H9 (cell line): Measurements from ENCODE around the gene MPZL1. TPM values are rescaled to one million over a fixed set of nuclear protein-coding genes. Genes with fewer than 3 reads are reported as not detected.

Experiments
- DNase-seq: peaks from one replicate; pipeline ENCODE4 v3.0.0-alpha.2; 2017
- H2AFZ ChIP-seq: one replicate; pipeline ENCODE4 v1.6.1; 2013; ENCODE audit warnings: mild to moderate bottlenecking, low read length, control low read depth, moderate library complexity
- H2AK5ac ChIP-seq: 2 replicates; pipeline ENCODE4 v1.6.1; 2013; ENCODE audit warnings: low read length, control low read depth, mixed read lengths; ENCODE audit not compliant: insufficient read length
- H2BK120ac ChIP-seq: one replicate; pipeline ENCODE4 v1.6.1; 2013; ENCODE audit warnings: low read depth, mild to moderate bottlenecking, low read length, control low read depth, inconsistent platforms; ENCODE audit not compliant: poor library complexity, severe bottlenecking
- H2BK12ac ChIP-seq: 2 replicates; pipeline ENCODE4 v1.6.1; 2013; ENCODE audit warnings: low read length, control low read depth, mixed read lengths, low read depth; ENCODE audit not compliant: insufficient read length
- H2BK15ac ChIP-seq: 2 replicates; pipeline ENCODE4 v1.6.1; 2013; ENCODE audit warnings: low read depth, low read length, control low read depth
- H2BK20ac ChIP-seq: one replicate; pipeline ENCODE4 v1.6.1; 2013; ENCODE audit warnings: low read depth, mild to moderate bottlenecking, low read length, control low read depth, inconsistent platforms; ENCODE audit not compliant: poor library complexity, severe bottlenecking
- H2BK5ac ChIP-seq: 2 replicates; pipeline ENCODE4 v1.6.1; 2013; ENCODE audit warnings: low read length, control low read depth, mixed read lengths; ENCODE audit not compliant: insufficient read length
- H3K14ac ChIP-seq: 2 replicates; pipeline ENCODE4 v1.6.1; 2013; ENCODE audit warnings: low read length, control low read depth; ENCODE audit not compliant: insufficient read depth
- H3K18ac ChIP-seq: 2 replicates; pipeline ENCODE4 v1.6.1; 2013; ENCODE audit warnings: low read depth, mild to moderate bottlenecking, mixed read lengths, low read length, control low read depth; ENCODE audit not compliant: insufficient read length
- H3K23ac ChIP-seq: 2 replicates; pipeline ENCODE4 v1.6.1; 2013; ENCODE audit warnings: low read length, control low read depth, mixed read lengths, low read depth; ENCODE audit not compliant: insufficient read length
- H3K23me2 ChIP-seq: 2 replicates; pipeline ENCODE4 v1.6.1; 2013; ENCODE audit warnings: low read depth, mild to moderate bottlenecking, mixed read lengths, low read length, control low read depth; ENCODE audit not compliant: insufficient read length, poor library complexity, severe bottlenecking
- H3K27ac ChIP-seq: 2 replicates; pipeline ENCODE4 v1.5.1; 2013; ENCODE audit warnings: low read length, control low read depth, mixed read lengths, low read depth; ENCODE audit not compliant: insufficient read length
- H3K27me3 ChIP-seq: 2 replicates; pipeline ENCODE4 v1.6.1; 2013; ENCODE audit warnings: low read length, control low read depth, inconsistent platforms; ENCODE audit not compliant: insufficient read depth
- H3K4ac ChIP-seq: 2 replicates; pipeline ENCODE4 v1.6.1; 2013; ENCODE audit warnings: low read depth, mild to moderate bottlenecking, control low read depth, inconsistent platforms, low read length, moderate library complexity
- H3K4me1 ChIP-seq: 2 replicates; pipeline ENCODE4 v1.6.1; 2013; ENCODE audit warnings: low read length, control low read depth, inconsistent platforms; ENCODE audit not compliant: insufficient read depth
- H3K4me2 ChIP-seq: 2 replicates; pipeline ENCODE4 v1.6.1; 2013; ENCODE audit warnings: low read length, control low read depth, mixed read lengths; ENCODE audit not compliant: insufficient read length, insufficient read depth
- H3K56ac ChIP-seq: 2 replicates; pipeline ENCODE4 v1.6.1; 2013; ENCODE audit warnings: low read depth, mild to moderate bottlenecking, mixed read lengths, low read length, control low read depth; ENCODE audit not compliant: insufficient read length
- H3K79me1 ChIP-seq: 2 replicates; pipeline ENCODE4 v1.6.1; 2013; ENCODE audit warnings: low read depth, mild to moderate bottlenecking, moderate library complexity, low read length, control low read depth, inconsistent platforms; ENCODE audit not compliant: insufficient read depth, poor library complexity, severe bottlenecking
- H3K79me2 ChIP-seq: 2 replicates; pipeline ENCODE4 v1.6.1; 2013; ENCODE audit warnings: low read length, control low read depth, inconsistent platforms; ENCODE audit not compliant: insufficient read depth
- H3K9ac ChIP-seq: 2 replicates; pipeline ENCODE4 v1.6.1; 2013; ENCODE audit warnings: low read length, control low read depth, mixed read lengths; ENCODE audit not compliant: insufficient read length; ENCODE audit errors: extremely low read depth
- H3K9me3 ChIP-seq: one replicate; pipeline ENCODE4 v1.6.1; 2013; ENCODE audit warnings: low read depth, low read length, inconsistent platforms; ENCODE audit not compliant: control insufficient read depth
- H3T11ph ChIP-seq: one replicate; pipeline ENCODE4 v1.6.1; 2013; ENCODE audit warnings: mild to moderate bottlenecking, low read length, control low read depth, inconsistent platforms
- H4K20me1 ChIP-seq: one replicate; pipeline ENCODE4 v1.6.1; 2013; ENCODE audit not compliant: control insufficient read depth, insufficient read length, insufficient read depth
- H4K5ac ChIP-seq: 2 replicates; pipeline ENCODE4 v1.6.1; 2013; ENCODE audit warnings: low read depth, mild to moderate bottlenecking, mixed read lengths, low read length, control low read depth; ENCODE audit not compliant: insufficient read length
- H4K8ac ChIP-seq: replicated peaks from 2 replicates; pipeline ENCODE4 v1.6.1; 2013; ENCODE audit warnings: low read length, control low read depth, mixed read lengths, low read depth; ENCODE audit not compliant: insufficient read length
- H4K91ac ChIP-seq: 2 replicates; pipeline ENCODE4 v1.6.1; 2013; ENCODE audit warnings: low read depth, mild to moderate bottlenecking, moderate library complexity, mixed read lengths, low read length, control low read depth; ENCODE audit not compliant: insufficient read length
- H3K27ac Mint-ChIP-seq, 3 experiments: 2 replicates in 2 of 3; 3 replicates in 1 of 3; pipeline ENCODE4 v1.8.0; 2020 to 2021; ENCODE audit warnings: mixed read lengths in 3 of 3, mild to moderate bottlenecking in 1 of 3, moderate library complexity in 1 of 3
- H3K27me3 Mint-ChIP-seq: 2 replicates; pipeline ENCODE4 v1.8.0; 2021; ENCODE audit warnings: low read depth, mild to moderate bottlenecking, moderate library complexity, mixed read lengths
- H3K36me3 Mint-ChIP-seq, 3 experiments: 2 replicates in 2 of 3; 3 replicates in 1 of 3; pipeline ENCODE4 v1.8.0; 2020 to 2021; ENCODE audit warnings: low read depth in 3 of 3, mixed read lengths in 3 of 3; ENCODE audit not compliant: insufficient read depth in 1 of 3
- H3K4me1 Mint-ChIP-seq, 2 experiments: 2 replicates each; pipeline ENCODE4 v1.8.0; 2020; ENCODE audit warnings: mixed read lengths in 2 of 2
- H3K4me3 Mint-ChIP-seq, 2 experiments: 2 replicates in 1 of 2; 3 replicates in 1 of 2; pipeline ENCODE4 v1.8.0; 2020 to 2021; ENCODE audit warnings: mild to moderate bottlenecking in 2 of 2, mixed read lengths in 2 of 2, moderate library complexity in 1 of 2
- H3K9me3 Mint-ChIP-seq, 2 experiments: 2 replicates in 1 of 2; 3 replicates in 1 of 2; pipeline ENCODE4 v1.8.0; 2020; ENCODE audit warnings: mild to moderate bottlenecking in 2 of 2, mixed read lengths in 2 of 2, moderate library complexity in 1 of 2
- WGBS: extraction: QIAGEN DNeasy Blood & Tissue Kit; methylation state at CpG from one replicate; pipeline ENCODE4 v1.1.7; 2013; ENCODE audit warnings: missing lambda C conversion rate, low lambda C conversion rate, mixed read lengths; ENCODE audit not compliant: insufficient read length; ENCODE audit errors: extremely low coverage; 5-methylcytosine and 5-hydroxymethylcytosine counted together
- total RNA-seq: library from RNA; stranded (reverse); gene quantifications from 2 replicates; pipeline ENCODE4 v1.2.1, GENCODE V29; 2021
- TF ChIP-seq, protein P1 (sequence below): fragments of 200-600 bp; sonication (generic); conservative IDR thresholded peaks from 3 replicates; pipeline ENCODE4 v1.8.0; 2021; ENCODE audit warnings: antibody characterized with exemption, mild to moderate bottlenecking

Gene MPZL1
- total RNA-seq, 1 experiment from 2014 or later = 60.7 TPM

DNA sequence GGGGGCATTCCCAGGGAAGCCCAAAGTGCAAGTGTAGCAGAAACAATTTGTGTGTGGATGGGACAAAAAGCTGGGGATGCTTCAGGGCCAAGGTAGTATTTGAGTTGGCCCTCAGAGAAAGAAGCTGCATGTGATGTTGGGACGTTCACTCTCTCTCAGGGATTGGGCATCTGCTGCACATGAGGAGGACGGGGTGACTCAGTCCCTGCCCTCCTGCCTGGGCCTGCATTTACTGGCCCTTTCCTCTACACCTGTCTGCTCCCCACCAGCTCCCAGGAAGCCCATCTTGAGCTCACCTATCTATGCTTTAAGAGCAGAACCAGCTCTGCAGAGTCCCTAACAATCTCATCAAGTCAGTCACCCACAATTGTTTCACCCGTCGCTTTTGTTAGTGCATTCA, 23.5 kb upstream of the MPZL1 start:
- Histone ChIP-seq H4K8ac (no peak overlapping the region), H3K23me2 (no peaks in the 10 kb centered on the region), H4K20me1 (no peaks in the 10 kb centered on the region), H3K23ac (no peak overlapping the region), H2BK20ac (no peak overlapping the region), H3K4me2 (no peak overlapping the region), H3K27ac (no peak overlapping the region), H2BK15ac (no peak overlapping the region), H3K4me1 (no peaks in the 10 kb centered on the region), H3K27me3 (no peaks in the 10 kb centered on the region), H2AFZ (no peak overlapping the region), H3K79me1 (no peaks in the 10 kb centered on the region), H4K5ac (no peak overlapping the region), H3K14ac (no peak overlapping the region), H3K9me3 (no peaks in the 10 kb centered on the region), H2BK5ac (no peak overlapping the region), H3K9ac (no peak overlapping the region), H3T11ph (no peak overlapping the region), H3K4ac (no peak overlapping the region), H2AK5ac (no peak overlapping the region), H3K56ac (no peak overlapping the region), H2BK12ac (no peak overlapping the region), H4K91ac (no peak overlapping the region), H2BK120ac (no peak overlapping the region), H3K79me2 (no peaks in the 10 kb centered on the region), H3K18ac (no peak overlapping the region)
- no CpG with 5 or more reads among the region's 4 CpGs for WGBS
- Mint-ChIP-seq H3K9me3 (no peaks in the 10 kb centered on the region), H3K36me3 (no peaks in the 10 kb centered on the region), H3K4me1 (peaks cover 17 to 22% of the 10 kb centered on the region in 2 experiments), H3K4me3 (no peak overlapping the region), H3K27ac (no peak overlapping the region; a peak in 1 of 7 replicates), H3K27me3 (peaks cover 9% of the 10 kb centered on the region)
- no peak for DNase-seq
- TF ChIP-seq, protein P1, sequence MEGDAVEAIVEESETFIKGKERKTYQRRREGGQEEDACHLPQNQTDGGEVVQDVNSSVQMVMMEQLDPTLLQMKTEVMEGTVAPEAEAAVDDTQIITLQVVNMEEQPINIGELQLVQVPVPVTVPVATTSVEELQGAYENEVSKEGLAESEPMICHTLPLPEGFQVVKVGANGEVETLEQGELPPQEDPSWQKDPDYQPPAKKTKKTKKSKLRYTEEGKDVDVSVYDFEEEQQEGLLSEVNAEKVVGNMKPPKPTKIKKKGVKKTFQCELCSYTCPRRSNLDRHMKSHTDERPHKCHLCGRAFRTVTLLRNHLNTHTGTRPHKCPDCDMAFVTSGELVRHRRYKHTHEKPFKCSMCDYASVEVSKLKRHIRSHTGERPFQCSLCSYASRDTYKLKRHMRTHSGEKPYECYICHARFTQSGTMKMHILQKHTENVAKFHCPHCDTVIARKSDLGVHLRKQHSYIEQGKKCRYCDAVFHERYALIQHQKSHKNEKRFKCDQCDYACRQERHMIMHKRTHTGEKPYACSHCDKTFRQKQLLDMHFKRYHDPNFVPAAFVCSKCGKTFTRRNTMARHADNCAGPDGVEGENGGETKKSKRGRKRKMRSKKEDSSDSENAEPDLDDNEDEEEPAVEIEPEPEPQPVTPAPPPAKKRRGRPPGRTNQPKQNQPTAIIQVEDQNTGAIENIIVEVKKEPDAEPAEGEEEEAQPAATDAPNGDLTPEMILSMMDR = no peak
